NCI-H345 (cell line): Measurements from ENCODE around the gene CFD.

Experiments used
- DNase-seq: peaks from one replicate; lab custom pipeline; 2025; lab: John Stamatoyannopoulos, UW

CFD gene

DNA sequence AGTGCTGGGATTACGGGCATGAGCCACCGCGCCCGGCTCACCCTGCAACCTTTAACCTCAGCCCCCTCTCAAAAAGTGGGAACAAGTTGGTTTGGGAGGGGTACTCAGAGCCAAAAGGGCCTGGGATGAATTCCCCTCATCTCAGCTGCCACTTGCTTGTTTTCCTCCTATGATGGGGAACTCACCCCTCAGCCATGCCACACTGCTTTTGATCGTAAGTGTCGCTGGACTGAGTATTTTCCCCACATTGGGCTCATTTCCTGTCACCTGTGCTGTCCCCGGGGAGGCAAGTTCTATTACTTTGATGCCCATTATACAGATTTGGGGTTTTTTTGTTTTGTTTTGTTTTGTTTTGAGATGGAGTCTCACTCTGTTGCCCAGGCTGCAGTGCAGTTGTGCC is 47.0 kb downstream of the CFD start:
- DNase-seq = no peak

- DNase-seq = no peak
These were observed 47.9 kb downstream of the CFD start for GRCh38 chr19:907183-907853.

- DNase-seq = no peak
These were observed 52.0 kb downstream of the CFD start for GRCh38 chr19:911197-912033.

DNA sequence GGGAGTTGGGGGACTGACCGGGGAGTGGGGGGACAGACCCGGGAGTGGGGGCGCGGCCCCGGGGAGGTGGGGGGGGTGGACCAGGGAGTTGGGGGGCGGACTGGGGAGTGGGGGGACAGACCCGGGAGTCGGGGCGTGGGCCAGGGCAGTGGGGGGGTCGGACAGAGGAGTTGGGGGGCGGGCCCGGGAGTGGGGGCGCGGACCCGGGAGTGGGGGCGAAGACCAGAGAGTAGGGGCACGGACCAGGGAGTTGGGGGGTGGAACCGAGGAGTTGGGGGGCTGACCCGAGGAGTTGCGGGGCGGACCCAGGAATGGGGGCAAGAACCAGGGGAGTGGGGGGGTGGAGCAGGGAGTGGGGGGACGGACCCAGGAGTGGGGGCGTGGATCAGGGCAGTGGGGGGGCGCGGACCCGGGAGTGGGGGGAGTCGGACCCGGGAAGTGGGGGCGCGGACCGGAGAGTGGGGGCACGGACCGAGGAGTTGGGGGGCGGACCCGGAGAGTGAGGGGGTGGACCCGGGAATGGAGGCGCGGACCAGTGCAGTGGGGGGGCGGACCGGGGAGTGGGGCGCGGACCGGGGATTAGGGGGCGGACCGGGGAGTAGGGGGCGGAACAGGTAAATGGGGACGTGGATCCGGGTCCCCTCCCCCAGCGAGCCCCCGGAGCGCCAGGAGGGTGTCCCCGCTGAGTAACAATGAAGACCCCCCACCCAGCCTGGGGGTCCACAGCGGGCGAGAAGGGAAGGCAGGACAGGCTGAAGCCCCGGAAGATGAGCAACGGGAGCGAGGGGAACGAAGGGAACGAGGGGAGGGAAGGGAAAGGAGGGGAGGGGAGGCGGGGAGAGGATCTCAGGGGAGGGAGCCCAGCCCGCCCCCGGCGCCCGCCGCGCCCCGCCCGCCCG is 53.0 kb downstream of the CFD start:
- no peak for DNase-seq
